Right atrium auricular region (tissue), 2 donors: ENCODE measurements around the gene SF3A1. TPM values are rescaled to one million over a fixed set of nuclear protein-coding genes. Genes with fewer than 3 reads are reported as not detected.

ENCODE experiments used
- DNase-seq: peaks from one replicate; pipeline ENCODE4 v3.0.0-alpha.2; 2019; ENCODE audit warnings: low spot score
- H3K27ac ChIP-seq, 2 donors: fragments of 200-600 bp; sonication (generic); 1 replicate in 1 of 2; 2 replicates in 1 of 2; pipeline ENCODE4 v1.5.1; 2016 to 2019
- H3K27me3 ChIP-seq, 2 donors: fragments of 200-600 bp; sonication (generic); one replicate each; pipeline versions ENCODE4 v1.5.1 to v1.6.0; 2017 to 2019
- H3K36me3 ChIP-seq: fragments of 200-600 bp; sonication (generic); one replicate; pipeline ENCODE4 v1.5.1; 2016
- H3K4me1 ChIP-seq, 2 donors: fragments of 200-600 bp; sonication (generic); one replicate each; pipeline versions ENCODE4 v1.5.1 to v1.6.0; 2017 to 2019
- H3K4me3 ChIP-seq, 2 donors: fragments of 200-600 bp; sonication (generic); 1 replicate in 1 of 2; 2 replicates in 1 of 2; pipeline ENCODE4 v1.5.1; 2017 to 2019; ENCODE audit warnings: mild to moderate bottlenecking in 1 of 2, moderate library complexity in 1 of 2
- H3K9me3 ChIP-seq, 2 donors: fragments of 200-600 bp; sonication (generic); one replicate each; pipeline ENCODE4 v1.5.1; 2019
- total RNA-seq, 2 donors: library from RNA; depleted of rRNA; stranded (reverse); fragments of >200 nt; gene quantifications; one replicate each; pipeline ENCODE4 v1.1.0, GENCODE V29; 2016
- TF ChIP-seq, protein P1 (sequence below), 2 donors: fragments of 200-600 bp; sonication (generic); IDR thresholded peaks; one replicate each; pipeline ENCODE4 v1.5.1; 2019; ENCODE audit warnings: antibody characterized with exemption in 2 of 2

SF3A1 gene
- total RNA-seq, 2 donors from 2014 or later: 52.3 to 81.1 TPM

DNA sequence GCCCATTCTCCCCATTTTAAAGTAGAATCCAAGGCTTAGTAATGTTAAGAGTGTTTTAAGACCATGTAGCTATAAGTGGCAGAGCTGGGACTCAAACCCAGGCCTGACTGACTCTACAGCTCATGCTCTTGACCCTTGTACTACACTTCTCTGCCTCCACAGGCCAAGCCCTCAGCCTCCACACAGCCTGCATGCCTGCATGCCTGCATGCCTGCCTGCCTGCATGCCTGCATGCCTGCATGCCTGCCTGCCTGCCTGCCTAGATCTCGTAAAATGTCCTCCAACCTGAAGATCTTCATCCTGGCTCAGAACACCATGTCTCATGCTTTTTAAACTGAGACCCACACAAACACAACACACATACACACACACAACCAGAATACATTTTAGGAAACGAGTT, 48.6 kb downstream of the SF3A1 start:
- no peaks in the 10 kb centered on the region for H3K27me3 ChIP-seq
- H3K36me3 ChIP-seq: peaks cover 7% of the 10 kb centered on the region
- no peaks in the 10 kb centered on the region for H3K9me3 ChIP-seq
- peak overlapping the region in 1 of 2 donors; percentile 8 for H3K27ac ChIP-seq
- DNase-seq: no peak
- TF ChIP-seq, protein P1, sequence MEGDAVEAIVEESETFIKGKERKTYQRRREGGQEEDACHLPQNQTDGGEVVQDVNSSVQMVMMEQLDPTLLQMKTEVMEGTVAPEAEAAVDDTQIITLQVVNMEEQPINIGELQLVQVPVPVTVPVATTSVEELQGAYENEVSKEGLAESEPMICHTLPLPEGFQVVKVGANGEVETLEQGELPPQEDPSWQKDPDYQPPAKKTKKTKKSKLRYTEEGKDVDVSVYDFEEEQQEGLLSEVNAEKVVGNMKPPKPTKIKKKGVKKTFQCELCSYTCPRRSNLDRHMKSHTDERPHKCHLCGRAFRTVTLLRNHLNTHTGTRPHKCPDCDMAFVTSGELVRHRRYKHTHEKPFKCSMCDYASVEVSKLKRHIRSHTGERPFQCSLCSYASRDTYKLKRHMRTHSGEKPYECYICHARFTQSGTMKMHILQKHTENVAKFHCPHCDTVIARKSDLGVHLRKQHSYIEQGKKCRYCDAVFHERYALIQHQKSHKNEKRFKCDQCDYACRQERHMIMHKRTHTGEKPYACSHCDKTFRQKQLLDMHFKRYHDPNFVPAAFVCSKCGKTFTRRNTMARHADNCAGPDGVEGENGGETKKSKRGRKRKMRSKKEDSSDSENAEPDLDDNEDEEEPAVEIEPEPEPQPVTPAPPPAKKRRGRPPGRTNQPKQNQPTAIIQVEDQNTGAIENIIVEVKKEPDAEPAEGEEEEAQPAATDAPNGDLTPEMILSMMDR (IDR thresholded peaks at IDR 0.05): no peak
- H3K4me1 ChIP-seq: peaks cover 2 to 99% of the 10 kb centered on the region in 2 donors
- H3K4me3 ChIP-seq: no peak overlapping the region

- no peak for DNase-seq
- TF ChIP-seq, protein P1 (IDR thresholded peaks at IDR 0.05): no peak
- Histone ChIP-seq H3K9me3 (no peaks in the 10 kb centered on the region), H3K27me3 (no peaks in the 10 kb centered on the region), H3K4me3 (no peak overlapping the region), H3K27ac (peak overlapping the region; percentile 75 to 79), H3K36me3 (peaks cover 10% of the 10 kb centered on the region), H3K4me1 (peaks cover 2 to 100% of the 10 kb centered on the region in 2 donors)
Measured at GRCh38 chr22:30307041-30307574, 49.6 kb downstream of the SF3A1 start.

DNA sequence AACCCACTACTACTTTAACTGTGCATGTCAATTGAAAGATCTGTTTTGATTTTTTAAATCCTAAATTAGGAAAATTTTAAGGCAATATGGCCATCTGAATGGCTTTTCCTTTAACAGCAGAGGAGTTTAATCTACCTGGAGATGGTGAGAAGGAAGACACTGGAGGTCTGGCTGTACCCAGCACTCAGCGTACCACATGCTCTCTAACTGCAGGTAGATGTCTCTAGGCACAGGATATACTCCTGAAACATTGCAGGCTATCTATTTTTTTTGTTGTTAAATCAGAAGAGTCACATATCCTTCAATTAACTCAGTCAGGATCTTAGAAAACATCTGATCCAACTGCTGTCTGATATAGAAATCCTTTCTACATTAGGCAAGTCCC, 50.1 kb downstream of the SF3A1 start:
- peak overlapping the region; percentile 75 to 79 for H3K27ac ChIP-seq
- no peak for DNase-seq
- H3K4me1 ChIP-seq: peaks cover 2 to 100% of the 10 kb centered on the region in 2 donors

GRCh38 chr22:30305906-30306626, 50.6 kb downstream of the SF3A1 start:
- peaks cover 11% of the 10 kb centered on the region for H3K36me3 ChIP-seq
- no peak overlapping the region for H3K4me3 ChIP-seq
- H3K27me3 ChIP-seq: no peaks in the 10 kb centered on the region
- H3K4me1 ChIP-seq: peaks cover 2 to 100% of the 10 kb centered on the region in 2 donors
- no peak for DNase-seq
- peak overlapping the region; percentile 75 to 79 for H3K27ac ChIP-seq
- no peaks in the 10 kb centered on the region for H3K9me3 ChIP-seq
- TF ChIP-seq, protein P1 (IDR thresholded peaks at IDR 0.05): no peak

More for the DNA sequence above, 50.1 kb downstream of the SF3A1 start:
- Histone ChIP-seq H3K36me3 (peaks cover 10% of the 10 kb centered on the region), H3K9me3 (no peaks in the 10 kb centered on the region), H3K27me3 (no peaks in the 10 kb centered on the region), H3K4me3 (no peak overlapping the region)
- TF ChIP-seq, protein P1 (IDR thresholded peaks at IDR 0.05): no peak

- Histone ChIP-seq H3K27me3 (no peaks in the 10 kb centered on the region), H3K4me1 (peaks cover 0 to 100% of the 10 kb centered on the region in 2 donors), H3K9me3 (no peaks in the 10 kb centered on the region), H3K36me3 (peaks cover 17% of the 10 kb centered on the region), H3K4me3 (no peak overlapping the region), H3K27ac (peak overlapping the region; percentile 75 to 79)
- peak; percentile 89 for DNase-seq
- TF ChIP-seq, protein P1 (IDR thresholded peaks at IDR 0.05): no peak
Measured at GRCh38 chr22:30305519-30305905, 51.2 kb downstream of the SF3A1 start.
